Hepatocyte (in vitro differentiated cells): ENCODE results near the gene ZNF76.

Experiments used
- EZH2phosphoT487 ChIP-seq: fragments of 200-600 bp; sonication (generic); IDR thresholded peaks from one replicate; pipeline ENCODE4 v1.6.1; 2018; ENCODE audit warnings: antibody characterized with exemption, mild to moderate bottlenecking, low read depth, moderate library complexity; ENCODE audit not compliant: unreplicated experiment, severe bottlenecking
- TF ChIP-seq, protein P1 (sequence below): fragments of 200-600 bp; sonication (generic); IDR thresholded peaks from 2 replicates; pipeline ENCODE4 v1.5.1; 2016; ENCODE audit warnings: antibody characterized with exemption, mild to moderate bottlenecking; ENCODE audit not compliant: poor library complexity

DNA sequence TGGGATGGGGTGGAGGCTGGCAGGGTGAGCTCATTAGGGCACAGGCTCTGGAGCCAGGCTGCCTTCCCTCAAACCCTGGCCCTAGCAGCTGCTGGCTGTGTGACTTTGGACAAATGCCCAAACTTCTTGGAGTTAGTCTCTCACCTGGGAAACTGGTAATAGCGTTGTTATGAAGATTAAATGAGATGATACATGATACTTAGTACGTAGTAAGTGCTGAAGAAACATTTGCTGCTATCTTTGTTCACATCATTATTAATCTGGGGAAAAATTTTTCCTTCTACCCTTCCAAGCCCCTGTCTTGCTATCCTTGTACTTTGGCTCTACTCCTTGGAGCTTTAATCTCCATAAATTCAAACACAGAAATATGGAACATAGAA lies 60.5 kb downstream of the ZNF76 start:
- TF ChIP-seq, protein P1, sequence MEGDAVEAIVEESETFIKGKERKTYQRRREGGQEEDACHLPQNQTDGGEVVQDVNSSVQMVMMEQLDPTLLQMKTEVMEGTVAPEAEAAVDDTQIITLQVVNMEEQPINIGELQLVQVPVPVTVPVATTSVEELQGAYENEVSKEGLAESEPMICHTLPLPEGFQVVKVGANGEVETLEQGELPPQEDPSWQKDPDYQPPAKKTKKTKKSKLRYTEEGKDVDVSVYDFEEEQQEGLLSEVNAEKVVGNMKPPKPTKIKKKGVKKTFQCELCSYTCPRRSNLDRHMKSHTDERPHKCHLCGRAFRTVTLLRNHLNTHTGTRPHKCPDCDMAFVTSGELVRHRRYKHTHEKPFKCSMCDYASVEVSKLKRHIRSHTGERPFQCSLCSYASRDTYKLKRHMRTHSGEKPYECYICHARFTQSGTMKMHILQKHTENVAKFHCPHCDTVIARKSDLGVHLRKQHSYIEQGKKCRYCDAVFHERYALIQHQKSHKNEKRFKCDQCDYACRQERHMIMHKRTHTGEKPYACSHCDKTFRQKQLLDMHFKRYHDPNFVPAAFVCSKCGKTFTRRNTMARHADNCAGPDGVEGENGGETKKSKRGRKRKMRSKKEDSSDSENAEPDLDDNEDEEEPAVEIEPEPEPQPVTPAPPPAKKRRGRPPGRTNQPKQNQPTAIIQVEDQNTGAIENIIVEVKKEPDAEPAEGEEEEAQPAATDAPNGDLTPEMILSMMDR, result no peak
- no peak for TF ChIP-seq EZH2phosphoT487
